A673 (cell line): ENCODE results near the gene ARHGAP44. TPM values are rescaled to one million over a fixed set of nuclear protein-coding genes. Genes with fewer than 3 reads are reported as not detected.

Source experiments
- BruUV-seq: library from RNA; stranded (reverse); fragments of 400-500 nt; replicated peaks from 2 replicates; lab custom pipeline; 2021; lab: Mats Ljungman, UMichigan
- CTCF ChIA-PET: fragments of 300-600 bp; sonication (Branson Sonifier 250); formaldehyde crosslinking; loops from one replicate; lab custom pipeline; 2022; ENCODE audit warnings: antibody characterized with exemption; lab: Charles Lee
- POLR2A ChIA-PET: fragments of 300-600 bp; sonication (Branson Sonifier 250); formaldehyde crosslinking; loops from one replicate; lab custom pipeline; 2022; ENCODE audit warnings: antibody characterized with exemption; ENCODE audit not compliant: low non-redundant PET; lab: Charles Lee
- DNase-seq: peaks from one replicate; pipeline ENCODE4 v3.0.0-alpha.2; 2015; ENCODE audit warnings: low spot score
- H3K27ac ChIP-seq: fragments of 200-600 bp; sonication (generic); 2 replicates; pipeline ENCODE4 v1.5.1; 2016; ENCODE audit warnings: mixed run types, low read depth, mild to moderate bottlenecking, mixed read lengths, antibody characterized with exemption, low read length; ENCODE audit not compliant: poor library complexity, severe bottlenecking
- H3K27me3 ChIP-seq: fragments of 200-600 bp; sonication (generic); replicated peaks from 2 replicates; pipeline ENCODE4 v1.6.1; 2017; ENCODE audit warnings: mixed run types, low read depth, mild to moderate bottlenecking, mixed read lengths, antibody characterized with exemption, low read length; ENCODE audit not compliant: insufficient read depth, poor library complexity
- H3K36me3 ChIP-seq: fragments of 200-600 bp; sonication (generic); 2 replicates; pipeline ENCODE4 v1.6.1; 2016; ENCODE audit warnings: mixed run types, mild to moderate bottlenecking, mixed read lengths, antibody characterized with exemption, low read length; ENCODE audit not compliant: insufficient read depth, poor library complexity, severe bottlenecking
- H3K4me1 ChIP-seq: fragments of 200-600 bp; sonication (generic); 2 replicates; pipeline ENCODE4 v1.6.1; 2017; ENCODE audit warnings: mixed run types, mild to moderate bottlenecking, mixed read lengths, antibody characterized with exemption, low read length; ENCODE audit not compliant: insufficient read depth, poor library complexity, severe bottlenecking
- H3K4me3 ChIP-seq: fragments of 200-600 bp; sonication (generic); 2 replicates; pipeline ENCODE4 v1.5.1; 2016; ENCODE audit warnings: low read depth, mixed run types, mild to moderate bottlenecking, mixed read lengths, low read length; ENCODE audit not compliant: poor library complexity, severe bottlenecking
- H3K9me3 ChIP-seq: fragments of 200-600 bp; sonication (generic); 2 replicates; pipeline ENCODE4 v1.6.1; 2016; ENCODE audit warnings: mixed run types, low read depth, mild to moderate bottlenecking, mixed read lengths, antibody characterized with exemption, low read length; ENCODE audit not compliant: poor library complexity, severe bottlenecking
- EZH2 ChIP-seq: fragments of 200-600 bp; sonication (generic); IDR thresholded peaks from 2 replicates; pipeline ENCODE4 v1.6.1; 2017; ENCODE audit warnings: borderline replicate concordance, low read depth, mild to moderate bottlenecking, mixed read lengths, antibody characterized with exemption, low read length; ENCODE audit not compliant: poor library complexity, severe bottlenecking
- intact Hi-C: fragments of 100-400 bp; cut with micrococcal nuclease; formaldehyde crosslinking; loops from one replicate; pipeline ENCODE4 v1.10.0; 2022; ENCODE audit not compliant: unreplicated experiment
- total RNA-seq: library from RNA; stranded (reverse); gene quantifications from 2 replicates; pipeline ENCODE4 v1.2.3, GENCODE V29; 2021
- TF ChIP-seq, protein P1 (sequence below): fragments of 300-800, 200-600 bp; sonication (generic); conservative IDR thresholded peaks from 2 replicates; pipeline ENCODE4 v1.5.1; 2017; ENCODE audit warnings: low read depth, mild to moderate bottlenecking, antibody characterized with exemption, low read length, moderate library complexity, mixed read lengths

ARHGAP44 gene
- total RNA-seq, 1 experiment from 2014 or later = 0.49 TPM

DNA sequence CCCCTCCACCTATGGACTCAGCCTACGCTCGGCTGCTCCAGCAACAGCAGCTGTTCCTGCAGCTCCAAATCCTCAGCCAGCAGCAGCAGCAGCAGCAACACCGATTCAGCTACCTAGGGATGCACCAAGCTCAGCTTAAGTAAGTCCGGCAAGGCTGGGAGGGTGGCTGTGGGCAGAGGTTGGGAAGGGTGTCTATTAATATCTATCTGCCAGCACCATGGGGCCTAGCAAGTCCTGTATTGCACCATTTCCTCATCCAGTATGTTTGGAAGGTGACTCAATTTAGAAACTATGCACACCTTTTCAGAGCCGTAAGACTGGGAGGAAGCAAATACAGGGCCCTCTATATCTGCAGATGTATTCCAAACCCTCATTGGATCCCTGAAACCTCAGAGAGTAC is 45.0 kb upstream of the ARHGAP44 start:
- BruUV-seq = no TSS peak

GRCh38 chr17:12744786-12745185 is 44.5 kb upstream of the ARHGAP44 start:
- Histone ChIP-seq H3K4me1 (no peaks in the 10 kb centered on the region), H3K27me3 (no peaks in the 10 kb centered on the region), H3K4me3 (no peak overlapping the region), H3K27ac (no peak overlapping the region), H3K9me3 (no peaks in the 10 kb centered on the region), H3K36me3 (no peaks in the 10 kb centered on the region)
- no peak for DNase-seq
- CTCF ChIA-PET = no interaction called here
- BruUV-seq = no TSS peak
- intact Hi-C loops = loop anchor here (5.0 to 10.0 kb wide), 3 partner anchors 260 to 562 kb away; no protein-coding TSS in a partner anchor
- POLR2A ChIA-PET = no interaction called here
- TF ChIP-seq, protein P1, sequence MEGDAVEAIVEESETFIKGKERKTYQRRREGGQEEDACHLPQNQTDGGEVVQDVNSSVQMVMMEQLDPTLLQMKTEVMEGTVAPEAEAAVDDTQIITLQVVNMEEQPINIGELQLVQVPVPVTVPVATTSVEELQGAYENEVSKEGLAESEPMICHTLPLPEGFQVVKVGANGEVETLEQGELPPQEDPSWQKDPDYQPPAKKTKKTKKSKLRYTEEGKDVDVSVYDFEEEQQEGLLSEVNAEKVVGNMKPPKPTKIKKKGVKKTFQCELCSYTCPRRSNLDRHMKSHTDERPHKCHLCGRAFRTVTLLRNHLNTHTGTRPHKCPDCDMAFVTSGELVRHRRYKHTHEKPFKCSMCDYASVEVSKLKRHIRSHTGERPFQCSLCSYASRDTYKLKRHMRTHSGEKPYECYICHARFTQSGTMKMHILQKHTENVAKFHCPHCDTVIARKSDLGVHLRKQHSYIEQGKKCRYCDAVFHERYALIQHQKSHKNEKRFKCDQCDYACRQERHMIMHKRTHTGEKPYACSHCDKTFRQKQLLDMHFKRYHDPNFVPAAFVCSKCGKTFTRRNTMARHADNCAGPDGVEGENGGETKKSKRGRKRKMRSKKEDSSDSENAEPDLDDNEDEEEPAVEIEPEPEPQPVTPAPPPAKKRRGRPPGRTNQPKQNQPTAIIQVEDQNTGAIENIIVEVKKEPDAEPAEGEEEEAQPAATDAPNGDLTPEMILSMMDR = no peak
- TF ChIP-seq EZH2 = no peak

More for the DNA sequence above, 45.0 kb upstream of the ARHGAP44 start:
- intact Hi-C loops = loop anchor here (5.0 to 10.0 kb wide), 3 partner anchors 261 to 562 kb away; no protein-coding TSS in a partner anchor
- Histone ChIP-seq H3K36me3 (no peaks in the 10 kb centered on the region), H3K27ac (no peak overlapping the region), H3K4me3 (no peak overlapping the region), H3K27me3 (no peaks in the 10 kb centered on the region), H3K9me3 (no peaks in the 10 kb centered on the region), H3K4me1 (no peaks in the 10 kb centered on the region)
- POLR2A ChIA-PET = no interaction called here
- CTCF ChIA-PET = no interaction called here
- no peak for DNase-seq
- TF ChIP-seq, protein P1 = no peak
- no peak for TF ChIP-seq EZH2

GRCh38 chr17:12745486-12745885 is 43.8 kb upstream of the ARHGAP44 start:
- TF ChIP-seq EZH2 = no peak
- TF ChIP-seq, protein P1 = no peak
- intact Hi-C loops = loop anchor here (10.0 kb wide), 1 partner anchor 259 kb away; no protein-coding TSS in a partner anchor
- Histone ChIP-seq H3K27ac (no peak overlapping the region), H3K4me1 (no peaks in the 10 kb centered on the region), H3K9me3 (no peaks in the 10 kb centered on the region), H3K4me3 (no peak overlapping the region), H3K27me3 (no peaks in the 10 kb centered on the region), H3K36me3 (no peaks in the 10 kb centered on the region)
- ChIA-PET POLR2A (no interaction called here), CTCF (no interaction called here)
- no TSS peak for BruUV-seq
- DNase-seq = no peak
